IMR-90 (cell line): ENCODE data around the gene USO1. TPM values are rescaled to one million over a fixed set of nuclear protein-coding genes. Genes with fewer than 3 reads are reported as not detected.

ENCODE experiments used
- ATAC-seq: fragments of 200-7000 bp; cut with Tn5 transposase; 2 replicates; pipeline ENCODE4 v1.9.1; 2020; ENCODE audit warnings: low read depth, mild to moderate bottlenecking, moderate library complexity
- BruUV-seq: library from RNA; stranded (reverse); fragments of 400-500 nt; replicated peaks from 2 replicates; lab custom pipeline; 2021; lab: Mats Ljungman, UMichigan
- CTCF ChIA-PET: fragments of 300-600 bp; formaldehyde crosslinking; extraction: SDS; loops from one replicate; lab custom pipeline; 2021; ENCODE audit warnings: antibody characterized with exemption; lab: Yijun Ruan, JAX
- POLR2A ChIA-PET: fragments of 300-600 bp; sonication (Branson Sonifier 250); formaldehyde crosslinking; loops from one replicate; lab custom pipeline; 2022; ENCODE audit warnings: antibody characterized with exemption; ENCODE audit not compliant: unreplicated experiment; lab: Charles Lee
- DNase-seq: peaks from one replicate; pipeline ENCODE4 v3.0.0; 2013
- H2AFZ ChIP-seq: replicated peaks from 2 replicates; pipeline ENCODE3; 2013; ENCODE audit warnings: low read length, mild to moderate bottlenecking; ENCODE audit not compliant: poor library complexity
- H2AK5ac ChIP-seq: 2 replicates; pipeline ENCODE4 v1.6.1; 2013; ENCODE audit warnings: low read depth, low read length, inconsistent platforms
- H2AK9ac ChIP-seq: replicated peaks from 2 replicates; pipeline ENCODE3; 2013; ENCODE audit warnings: mild to moderate bottlenecking, low read depth, low read length, moderate library complexity; ENCODE audit not compliant: poor library complexity
- H2BK120ac ChIP-seq: 2 replicates; pipeline ENCODE4 v1.6.1; 2013; ENCODE audit warnings: low read depth, low read length, inconsistent platforms
- H2BK15ac ChIP-seq: 3 replicates; pipeline ENCODE4 v1.6.1; 2013; ENCODE audit warnings: low read depth, low read length, inconsistent platforms
- H2BK20ac ChIP-seq: 2 replicates; pipeline ENCODE4 v1.6.1; 2013; ENCODE audit warnings: low read depth, mild to moderate bottlenecking, inconsistent platforms, low read length, moderate library complexity
- H2BK5ac ChIP-seq: 2 replicates; pipeline ENCODE4 v1.6.1; 2013; ENCODE audit warnings: mild to moderate bottlenecking, low read depth, low read length, inconsistent platforms; ENCODE audit not compliant: poor library complexity, severe bottlenecking
- H3K14ac ChIP-seq: replicated peaks from 2 replicates; pipeline ENCODE4 v1.6.1; 2013; ENCODE audit warnings: low read depth, low read length, inconsistent platforms
- H3K18ac ChIP-seq: 2 replicates; pipeline ENCODE4 v1.6.1; 2013; ENCODE audit warnings: low read depth, low read length, control low read depth
- H3K23ac ChIP-seq: 2 replicates; pipeline ENCODE4 v1.6.1; 2013; ENCODE audit warnings: low read depth, low read length, inconsistent platforms
- H3K27ac ChIP-seq: 2 replicates; pipeline ENCODE4 v1.5.1; 2013; ENCODE audit warnings: mild to moderate bottlenecking, control low read depth, low read length; ENCODE audit not compliant: insufficient read depth
- H3K27me3 ChIP-seq: 2 replicates; pipeline ENCODE4 v1.6.1; 2013; ENCODE audit warnings: low read length; ENCODE audit not compliant: control insufficient read depth, insufficient read depth
- H3K36me3 ChIP-seq: 2 replicates; pipeline ENCODE4 v1.6.1; 2013; ENCODE audit warnings: low read length, mixed read lengths; ENCODE audit not compliant: control insufficient read depth, insufficient read depth
- H3K4ac ChIP-seq: 2 replicates; pipeline ENCODE4 v1.6.1; 2013; ENCODE audit warnings: low read depth, low read length, inconsistent platforms
- H3K4me1 ChIP-seq: 2 replicates; pipeline ENCODE4 v1.6.1; 2013; ENCODE audit warnings: low read length, mixed read lengths; ENCODE audit not compliant: control insufficient read depth, insufficient read depth
- H3K4me2 ChIP-seq: 2 replicates; pipeline ENCODE4 v1.6.1; 2013; ENCODE audit warnings: low read depth, mild to moderate bottlenecking, control low read depth, low read length, moderate library complexity
- H3K4me3 ChIP-seq: 2 replicates; pipeline ENCODE4 v1.5.1; 2013; ENCODE audit warnings: low read depth, mild to moderate bottlenecking, control low read depth, low read length, moderate library complexity; ENCODE audit not compliant: insufficient read depth
- H3K56ac ChIP-seq: 2 replicates; pipeline ENCODE4 v1.6.1; 2013; ENCODE audit warnings: low read length, inconsistent platforms; ENCODE audit not compliant: insufficient read depth; ENCODE audit errors: extremely low read depth
- H3K79me1 ChIP-seq, 2 experiments: 2 replicates each; pipeline ENCODE4 v1.6.1; 2013; ENCODE audit warnings: low read length in 2 of 2, inconsistent platforms in 1 of 2, low read depth in 1 of 2
- H3K9ac ChIP-seq: 2 replicates; pipeline ENCODE4 v1.6.1; 2013; ENCODE audit warnings: low read depth, low read length, control low read depth
- H3K9me1 ChIP-seq: 2 replicates; pipeline ENCODE4 v1.6.1; 2013; ENCODE audit warnings: low read length, inconsistent platforms; ENCODE audit not compliant: insufficient read depth
- H3K9me3 ChIP-seq: 2 replicates; pipeline ENCODE4 v1.6.1; 2013; ENCODE audit warnings: low read length; ENCODE audit not compliant: control insufficient read depth, insufficient read depth
- H4K20me1 ChIP-seq: 2 replicates; pipeline ENCODE4 v1.6.1; 2013; ENCODE audit warnings: low read length, inconsistent platforms; ENCODE audit not compliant: insufficient read depth
- H4K5ac ChIP-seq: 2 replicates; pipeline ENCODE4 v1.6.1; 2013; ENCODE audit warnings: mild to moderate bottlenecking, low read depth, low read length, control low read depth
- H4K8ac ChIP-seq, 2 experiments: 2 replicates each; pipeline ENCODE4 v1.6.1; 2013; ENCODE audit warnings: low read depth in 2 of 2, low read length in 2 of 2, control low read depth in 1 of 2, inconsistent platforms in 1 of 2
- H4K91ac ChIP-seq: 2 replicates; pipeline ENCODE4 v1.6.1; 2013; ENCODE audit warnings: low read depth, low read length, inconsistent platforms; ENCODE audit not compliant: insufficient read depth
- BHLHE40 ChIP-seq: fragments of 150-350 bp; IDR thresholded peaks from 2 replicates; pipeline ENCODE4 v1.6.1; 2016; ENCODE audit warnings: mild to moderate bottlenecking, low read depth, low read length
- CEBPB ChIP-seq: IDR thresholded peaks from 2 replicates; pipeline ENCODE4 v1.6.1; 2012; ENCODE audit warnings: low read depth, low read length, improper control_type of control experiment
- CHD1 ChIP-seq: IDR thresholded peaks from 2 replicates; pipeline ENCODE4 v1.6.1; 2012; ENCODE audit warnings: low read depth, low read length, improper control_type of control experiment
- ELK1 ChIP-seq: fragments of 150-350 bp; IDR thresholded peaks from 2 replicates; pipeline ENCODE4 v1.6.1; 2016; ENCODE audit warnings: low read depth, mild to moderate bottlenecking, low read length, moderate library complexity, borderline replicate concordance
- FOS ChIP-seq: fragments of 150-350 bp; IDR thresholded peaks from 2 replicates; pipeline ENCODE4 v1.6.1; 2016; ENCODE audit warnings: low read depth, low read length
- MAFK ChIP-seq: IDR thresholded peaks from 2 replicates; pipeline ENCODE4 v1.6.1; 2012; ENCODE audit warnings: low read depth, low read length, improper control_type of control experiment
- MAZ ChIP-seq: IDR thresholded peaks from 2 replicates; pipeline ENCODE4 v1.6.1; 2012; ENCODE audit warnings: low read depth, mild to moderate bottlenecking, low read length, improper control_type of control experiment, moderate library complexity, borderline replicate concordance
- MXI1 ChIP-seq: IDR thresholded peaks from 2 replicates; pipeline ENCODE4 v1.6.1; 2012; ENCODE audit warnings: low read depth, mild to moderate bottlenecking, low read length, moderate library complexity, borderline replicate concordance
- NFE2L2 ChIP-seq: fragments of 150-350 bp; IDR thresholded peaks from 2 replicates; pipeline ENCODE4 v1.6.1; 2016; ENCODE audit warnings: low read depth, mild to moderate bottlenecking, low read length
- POLR2A ChIP-seq: IDR thresholded peaks from 2 replicates; pipeline ENCODE4 v1.6.1; 2012; ENCODE audit warnings: mild to moderate bottlenecking, low read depth, low read length
- RAD21 ChIP-seq: IDR thresholded peaks from 2 replicates; pipeline ENCODE4 v1.6.1; 2012; ENCODE audit warnings: low read length, improper control_type of control experiment
- RCOR1 ChIP-seq: IDR thresholded peaks from 2 replicates; pipeline ENCODE4 v1.6.1; 2012; ENCODE audit warnings: mild to moderate bottlenecking, low read length, improper control_type of control experiment; ENCODE audit not compliant: insufficient replicate concordance
- RFX5 ChIP-seq: IDR thresholded peaks from 2 replicates; pipeline ENCODE4 v1.8.0; 2012; ENCODE audit warnings: low read depth, mild to moderate bottlenecking, low read length, moderate library complexity
- SMC3 ChIP-seq: fragments of 150-350 bp; IDR thresholded peaks from 2 replicates; pipeline ENCODE4 v1.6.1; 2016; ENCODE audit warnings: low read depth, mild to moderate bottlenecking, antibody characterized with exemption, low read length, moderate library complexity
- USF2 ChIP-seq: fragments of 150-350 bp; IDR thresholded peaks from 2 replicates; pipeline ENCODE4 v1.6.1; 2017; ENCODE audit warnings: mild to moderate bottlenecking, antibody characterized with exemption, low read length, low read depth
- WGBS, 2 experiments: methylation state at CpG; one replicate each; pipeline versions ENCODE4 v1.1.5 to v1.1.7; 2013; ENCODE audit warnings: missing lambda C conversion rate in 2 of 2; ENCODE audit not compliant: insufficient read length in 1 of 2; ENCODE audit errors: extremely low coverage in 2 of 2; 5-methylcytosine and 5-hydroxymethylcytosine counted together
- dilution Hi-C: fragments of 300-500 bp; cut with HindIII; formaldehyde crosslinking; loops from one replicate; pipeline ENCODE4 v1.14.3; 2018; ENCODE audit warnings: low sequenced_read_pairs; ENCODE audit not compliant: unreplicated experiment
- in situ Hi-C: fragments of 300-500 bp; cut with MboI; formaldehyde crosslinking; loops from 3 replicates; pipeline ENCODE4 v1.14.3; 2019; ENCODE audit warnings: low sequenced_read_pairs, inconsistent platforms, mixed read lengths
- intact Hi-C: fragments of 100-400 bp; cut with micrococcal nuclease; formaldehyde crosslinking; loops from 2 replicates; pipeline ENCODE4 v1.10.0; 2022
- polyA plus RNA-seq, 3 experiments: library from polyadenylated mRNA; depleted of rRNA; stranded (reverse); fragments of >200 nt; gene quantifications; 2 replicates each; pipeline ENCODE4 v1.2.3, GENCODE V29; 2012; ENCODE audit warnings: low replicate concordance in 1 of 3
- total RNA-seq: library from RNA; depleted of rRNA; stranded (reverse); fragments of >200 nt; gene quantifications from 2 replicates; pipeline ENCODE4 v1.2.3, GENCODE V29; 2012
- TF ChIP-seq, protein P1 (sequence below): conservative IDR thresholded peaks from 2 replicates; pipeline ENCODE4 v1.5.1; 2012; ENCODE audit warnings: mild to moderate bottlenecking, low read depth, low read length, improper control_type of control experiment

The USO1 gene
- total and polyA plus RNA-seq, 2 of the 4 experiments (the other 2 are of a cell fraction) = 63.7 to 121 TPM

GRCh38 chr4:75845992-75846391 is 121.6 kb downstream of the USO1 start:
- no peak overlapping the region for H3K27ac ChIP-seq
- peak overlapping the region; percentile 47; the same call in 1 of the 2 replicates for H2BK120ac ChIP-seq
- no peak overlapping the region; the same call in 1 of the 2 replicates for H3K18ac ChIP-seq
- ChIA-PET POLR2A (no interaction called here), CTCF (interaction anchor here (0.5 to 1.1 kb wide), 2 partner anchors 21 to 242 kb away, joined by 3 read pairs; no protein-coding TSS in a partner anchor)
- WGBS, 2 experiments = no CpG with 5 or more reads among the region's 2 CpGs
- 0 out of 2 replicates have a peak overlapping the region, but pooled peaks have one; percentile 0 for H3K23ac ChIP-seq
- no peaks in the 10 kb centered on the region for H3K27me3 ChIP-seq
- no peak for ATAC-seq
- TF ChIP-seq MXI1 (no peak), MAZ (no peak), POLR2A (no peak), USF2 (no peak), NFE2L2 (no peak), SMC3 (no peak), FOS (no peak), BHLHE40 (no peak), RCOR1 (no peak), CHD1 (no peak), RFX5 (no peak), CEBPB (no peak), MAFK (no peak), RAD21 (no peak), ELK1 (no peak)
- TF ChIP-seq, protein P1, sequence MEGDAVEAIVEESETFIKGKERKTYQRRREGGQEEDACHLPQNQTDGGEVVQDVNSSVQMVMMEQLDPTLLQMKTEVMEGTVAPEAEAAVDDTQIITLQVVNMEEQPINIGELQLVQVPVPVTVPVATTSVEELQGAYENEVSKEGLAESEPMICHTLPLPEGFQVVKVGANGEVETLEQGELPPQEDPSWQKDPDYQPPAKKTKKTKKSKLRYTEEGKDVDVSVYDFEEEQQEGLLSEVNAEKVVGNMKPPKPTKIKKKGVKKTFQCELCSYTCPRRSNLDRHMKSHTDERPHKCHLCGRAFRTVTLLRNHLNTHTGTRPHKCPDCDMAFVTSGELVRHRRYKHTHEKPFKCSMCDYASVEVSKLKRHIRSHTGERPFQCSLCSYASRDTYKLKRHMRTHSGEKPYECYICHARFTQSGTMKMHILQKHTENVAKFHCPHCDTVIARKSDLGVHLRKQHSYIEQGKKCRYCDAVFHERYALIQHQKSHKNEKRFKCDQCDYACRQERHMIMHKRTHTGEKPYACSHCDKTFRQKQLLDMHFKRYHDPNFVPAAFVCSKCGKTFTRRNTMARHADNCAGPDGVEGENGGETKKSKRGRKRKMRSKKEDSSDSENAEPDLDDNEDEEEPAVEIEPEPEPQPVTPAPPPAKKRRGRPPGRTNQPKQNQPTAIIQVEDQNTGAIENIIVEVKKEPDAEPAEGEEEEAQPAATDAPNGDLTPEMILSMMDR = no peak
- no peak overlapping the region for H3K56ac ChIP-seq
- no peak overlapping the region for H2BK5ac ChIP-seq
- H3K36me3 ChIP-seq = no peaks in the 10 kb centered on the region
- peak; percentile 61 for DNase-seq
- dilution Hi-C loops = no loop called here
- H4K5ac ChIP-seq = no peak overlapping the region; the same call in 1 of the 2 replicates
- no peaks in the 10 kb centered on the region for H4K20me1 ChIP-seq
- H3K9ac ChIP-seq = no peak overlapping the region
- no peak overlapping the region for H2AFZ ChIP-seq
- no peak overlapping the region for H2AK5ac ChIP-seq
- no peaks in the 10 kb centered on the region for H3K79me1 ChIP-seq
- H2AK9ac ChIP-seq = no peak overlapping the region
- peak overlapping the region in 1 of 2 experiments; percentile 6; a peak in 1 of 4 replicates for H4K8ac ChIP-seq
- peak overlapping the region; percentile 3; the same call in 1 of the 2 replicates for H4K91ac ChIP-seq
- no peak overlapping the region for H3K14ac ChIP-seq
- H3K4me3 ChIP-seq = no peak overlapping the region
- H3K4me1 ChIP-seq = peaks cover 14% of the 10 kb centered on the region
- H3K4ac ChIP-seq = peak overlapping the region; percentile 4; the same call in 1 of the 2 replicates
- peak overlapping the region; percentile 57; the same call in 1 of the 2 replicates for H2BK20ac ChIP-seq
- H3K4me2 ChIP-seq = no peak overlapping the region
- intact Hi-C loops = loop anchor here (5.0 kb wide), 1 partner anchor 174 kb away; the partner anchor contains the start of gene G3BP2
- H3K9me1 ChIP-seq = peaks cover 3% of the 10 kb centered on the region; the same call in 1 of the 2 replicates
- in situ Hi-C loops = loop anchor here (5.0 kb wide), 1 partner anchor 269 kb away; no protein-coding TSS in a partner anchor
- 0 out of 3 replicates have a peak overlapping the region, but pooled peaks have one; percentile 27 for H2BK15ac ChIP-seq
- H3K9me3 ChIP-seq = no peaks in the 10 kb centered on the region
- BruUV-seq = no TSS peak
